GM18505 (cell line): ENCODE results near the gene DENND4B.
A peak's percentile ranks its signal among the peaks of the same experiment; 100 is the strongest.
"Not testable (repeated sequence)": the region's sequence is repeated elsewhere in the genome, so short reads cannot be mapped to it uniquely, and the experiment has no call there.

Experiments
- ATAC-seq: cut with Tn5 transposase; IDR thresholded peaks from one replicate; pipeline ENCODE4 v1.9.1; 2021; ENCODE audit not compliant: unreplicated experiment
- POLR2A ChIP-seq: IDR thresholded peaks from 4 replicates; pipeline ENCODE4 v1.6.1; 2011; ENCODE audit warnings: borderline replicate concordance; ENCODE audit not compliant: insufficient read depth, insufficient read length; ENCODE audit errors: extremely low read depth

DENND4B gene, protein sequence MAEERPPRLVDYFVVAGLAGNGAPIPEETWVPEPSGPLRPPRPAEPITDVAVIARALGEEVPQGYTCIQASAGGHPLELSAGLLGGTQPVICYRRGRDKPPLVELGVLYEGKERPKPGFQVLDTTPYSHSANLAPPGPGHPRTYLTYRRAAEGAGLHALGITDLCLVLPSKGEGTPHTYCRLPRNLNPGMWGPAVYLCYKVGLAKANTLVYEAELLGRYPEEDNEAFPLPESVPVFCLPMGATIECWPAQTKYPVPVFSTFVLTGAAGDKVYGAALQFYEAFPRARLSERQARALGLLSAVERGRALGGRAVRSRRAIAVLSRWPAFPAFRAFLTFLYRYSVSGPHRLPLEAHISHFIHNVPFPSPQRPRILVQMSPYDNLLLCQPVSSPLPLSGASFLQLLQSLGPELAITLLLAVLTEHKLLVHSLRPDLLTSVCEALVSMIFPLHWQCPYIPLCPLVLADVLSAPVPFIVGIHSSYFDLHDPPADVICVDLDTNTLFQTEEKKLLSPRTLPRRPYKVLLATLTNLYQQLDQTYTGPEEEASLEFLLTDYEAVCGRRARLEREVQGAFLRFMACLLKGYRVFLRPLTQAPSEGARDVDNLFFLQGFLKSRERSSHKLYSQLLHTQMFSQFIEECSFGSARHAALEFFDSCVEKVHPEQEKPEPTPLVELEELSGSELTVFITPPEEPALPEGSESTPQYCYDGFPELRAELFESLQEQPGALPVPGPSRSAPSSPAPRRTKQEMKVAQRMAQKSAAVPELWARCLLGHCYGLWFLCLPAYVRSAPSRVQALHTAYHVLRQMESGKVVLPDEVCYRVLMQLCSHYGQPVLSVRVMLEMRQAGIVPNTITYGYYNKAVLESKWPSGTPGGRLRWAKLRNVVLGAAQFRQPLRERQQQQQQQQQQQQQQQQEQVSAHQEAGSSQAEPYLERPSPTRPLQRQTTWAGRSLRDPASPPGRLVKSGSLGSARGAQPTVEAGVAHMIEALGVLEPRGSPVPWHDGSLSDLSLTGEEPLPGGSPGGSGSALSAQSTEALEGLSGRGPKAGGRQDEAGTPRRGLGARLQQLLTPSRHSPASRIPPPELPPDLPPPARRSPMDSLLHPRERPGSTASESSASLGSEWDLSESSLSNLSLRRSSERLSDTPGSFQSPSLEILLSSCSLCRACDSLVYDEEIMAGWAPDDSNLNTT (N-terminal part only)

DNA sequence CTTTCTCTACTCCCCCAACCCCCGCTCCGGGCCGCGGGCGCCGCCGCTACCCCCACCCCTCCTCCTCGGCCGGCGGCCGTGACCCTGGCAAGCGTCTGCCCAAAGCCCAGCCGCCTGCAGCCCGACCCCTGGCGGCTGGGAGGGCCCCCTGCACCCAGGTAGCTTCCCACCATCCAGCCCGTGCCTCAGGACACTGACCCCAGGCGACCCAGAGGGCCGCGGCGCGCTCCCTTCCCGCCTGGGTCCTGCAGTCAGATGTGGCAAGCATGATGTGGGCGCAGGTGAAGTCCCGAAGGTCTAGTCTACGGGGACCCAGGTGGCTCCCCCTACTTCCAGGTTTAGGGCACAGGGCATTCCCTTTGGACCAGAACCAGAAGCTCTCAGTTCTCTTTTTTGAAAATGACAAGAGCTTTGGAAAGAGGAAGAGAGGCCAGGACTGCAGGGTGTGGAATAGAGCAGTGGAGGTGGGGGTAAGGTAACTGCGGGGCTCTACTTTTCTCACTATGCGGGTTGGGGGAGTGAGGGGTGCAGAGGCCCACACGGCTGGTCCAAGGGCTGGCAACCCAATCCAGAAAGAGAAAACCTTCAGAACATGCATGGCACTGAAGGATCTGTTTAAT lies at the start of gene DENND4B:
Gene DENND4B, minus strand, starts transcription at position 97 of the 620 bp plus-strand sequence. CDS start 2,344 bp downstream, outside the sequence.
- peak; percentile 57 for ATAC-seq
- no peak for TF ChIP-seq POLR2A

DNA sequence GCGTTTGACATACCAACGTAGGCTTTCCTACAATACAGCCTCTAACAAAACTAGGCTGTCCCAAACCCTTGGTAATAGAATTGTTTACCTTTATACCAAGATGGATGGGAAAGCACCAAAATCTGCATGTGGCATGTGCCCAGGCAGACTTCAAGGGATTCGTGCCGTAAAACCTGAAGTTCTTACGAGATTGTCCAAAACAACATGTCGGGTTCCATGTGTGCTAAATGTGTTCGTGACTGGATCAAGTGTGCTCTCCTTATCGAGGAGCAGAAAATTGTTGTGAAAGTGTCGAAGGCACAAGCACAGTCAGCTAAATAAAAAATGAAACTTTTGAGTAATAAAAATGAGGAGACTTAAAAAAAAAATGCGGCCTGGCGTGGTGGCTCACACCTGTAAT lies 49.1 kb upstream of the DENND4B start:
- no peak for ATAC-seq
- no peak for TF ChIP-seq POLR2A

DNA sequence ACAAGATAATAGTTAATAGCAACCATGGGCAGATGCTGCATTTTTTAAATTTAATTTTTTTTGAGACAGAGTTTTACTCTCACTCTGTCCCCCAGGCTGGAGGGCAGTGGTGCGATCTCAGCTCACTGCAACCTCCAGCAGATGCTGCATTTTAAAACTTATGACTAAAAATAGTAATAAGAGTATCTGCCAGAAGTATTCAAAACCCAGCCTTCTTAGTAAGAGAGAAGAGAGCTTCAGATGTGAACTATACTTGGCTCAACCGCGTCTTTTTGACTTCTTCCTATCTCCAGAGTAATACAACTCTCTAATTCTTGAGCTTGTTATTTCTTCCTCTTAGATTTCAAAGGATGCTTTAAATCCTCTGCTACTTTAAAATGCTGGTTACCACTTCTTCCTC lies 48.7 kb upstream of the DENND4B start:
- ATAC-seq: no peak
- no peak for TF ChIP-seq POLR2A

DNA sequence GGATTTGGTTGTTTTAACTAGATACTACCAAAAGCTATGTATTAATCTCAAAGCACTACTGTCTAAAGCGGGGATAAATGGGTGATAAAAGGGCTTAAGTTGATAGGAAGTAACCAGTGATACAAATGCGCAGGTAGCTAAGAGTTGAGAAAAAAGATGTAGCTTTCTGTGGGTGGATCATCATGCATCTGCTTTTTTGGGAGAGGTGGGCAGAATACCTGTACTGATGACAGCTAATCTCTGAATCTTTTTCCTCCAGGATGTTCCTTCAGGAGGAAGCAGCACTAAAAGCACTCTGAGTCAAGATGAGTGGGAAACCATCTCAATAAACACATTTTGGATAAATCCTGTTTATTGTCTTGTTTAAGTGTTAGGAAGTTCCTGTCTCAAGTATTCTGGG lies 45.3 kb upstream of the DENND4B start:
- ATAC-seq: no peak

DNA sequence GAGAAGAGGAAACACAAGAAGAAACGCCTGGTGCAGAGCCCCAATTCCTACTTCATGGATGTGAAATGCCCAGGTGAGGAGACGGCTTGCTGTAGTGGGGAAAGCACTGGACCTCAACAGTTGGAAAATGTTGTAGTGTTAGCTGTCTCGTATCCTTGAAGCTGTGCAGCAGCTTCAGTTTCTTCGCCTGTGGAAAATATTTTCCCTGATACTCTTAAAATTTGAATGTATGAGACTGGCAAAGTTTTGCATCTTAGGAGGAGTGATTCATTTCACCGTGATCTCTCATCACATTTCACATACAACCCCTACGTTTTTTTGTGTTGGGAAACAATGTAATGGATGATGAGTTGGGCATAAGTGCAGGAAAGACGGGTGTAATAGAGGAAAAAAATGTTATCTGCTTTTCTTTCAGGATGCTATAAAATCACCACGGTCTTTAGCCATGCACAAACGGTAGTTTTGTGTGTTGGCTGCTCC lies 44.7 kb upstream of the DENND4B start:
- no peak for TF ChIP-seq POLR2A
- no peak for ATAC-seq

More for the DNA sequence above, 45.3 kb upstream of the DENND4B start:
- no peak for TF ChIP-seq POLR2A

DNA sequence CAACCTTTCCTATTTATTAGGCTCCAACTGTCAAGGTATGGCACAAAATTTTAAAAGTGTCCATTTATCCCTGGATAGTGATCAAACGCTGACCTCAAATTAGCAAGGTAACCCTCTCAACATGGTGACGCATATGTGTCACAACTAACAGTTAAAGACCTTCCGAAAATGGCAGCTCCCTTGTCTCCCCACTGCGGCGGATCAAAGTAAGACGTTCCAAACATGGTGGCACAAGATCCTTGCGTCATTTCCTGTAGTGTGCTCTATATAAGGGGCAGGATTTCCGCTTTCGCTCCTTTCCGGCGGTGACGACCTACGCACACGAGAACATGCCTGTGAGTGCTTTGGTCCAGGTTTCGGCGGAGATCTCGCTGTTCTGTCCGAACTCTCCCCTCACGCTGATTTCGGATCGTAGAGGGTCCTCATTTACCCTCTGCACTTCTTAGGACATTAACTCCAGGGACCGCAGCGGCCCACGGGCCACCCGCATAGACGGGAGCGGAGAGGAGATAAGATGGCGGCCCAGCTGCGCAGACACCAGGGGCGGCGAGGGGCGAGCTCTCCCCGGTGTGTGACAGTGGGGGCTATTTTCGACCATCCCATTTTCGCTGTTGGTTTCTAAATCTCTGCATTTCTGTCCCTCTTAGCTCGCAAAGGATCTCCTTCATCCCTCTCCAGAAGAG lies 44.1 kb upstream of the DENND4B start, which contains the start of gene RPS27:
Gene RPS27, plus strand, starts transcription at position 295 of the 683 bp plus-strand sequence. Its CDS starts 35 bp downstream, at position 330.
- TF ChIP-seq POLR2A: peak; percentile 100
- ATAC-seq: peak; percentile 67

DNA sequence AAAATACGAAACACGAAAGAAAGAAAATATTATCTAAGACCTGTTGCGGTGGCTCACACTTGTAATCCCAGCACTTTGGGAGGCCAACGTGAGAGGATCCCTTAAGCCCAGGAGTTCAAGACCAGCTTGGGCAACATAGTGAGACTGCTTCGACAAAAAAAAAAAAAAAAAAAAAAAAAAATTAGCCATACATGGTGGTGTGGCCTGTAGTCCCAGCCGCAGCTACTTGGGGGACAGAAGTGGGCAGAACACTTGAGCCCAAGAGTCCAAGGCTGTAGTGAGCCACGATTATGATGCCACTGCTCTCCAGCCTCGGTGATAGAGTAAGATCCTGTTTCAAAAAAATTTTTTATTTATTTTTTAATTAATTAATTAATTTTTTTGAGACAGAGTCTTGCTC lies 41.1 kb upstream of the DENND4B start:
- TF ChIP-seq POLR2A: no peak
- no peak for ATAC-seq

DNA sequence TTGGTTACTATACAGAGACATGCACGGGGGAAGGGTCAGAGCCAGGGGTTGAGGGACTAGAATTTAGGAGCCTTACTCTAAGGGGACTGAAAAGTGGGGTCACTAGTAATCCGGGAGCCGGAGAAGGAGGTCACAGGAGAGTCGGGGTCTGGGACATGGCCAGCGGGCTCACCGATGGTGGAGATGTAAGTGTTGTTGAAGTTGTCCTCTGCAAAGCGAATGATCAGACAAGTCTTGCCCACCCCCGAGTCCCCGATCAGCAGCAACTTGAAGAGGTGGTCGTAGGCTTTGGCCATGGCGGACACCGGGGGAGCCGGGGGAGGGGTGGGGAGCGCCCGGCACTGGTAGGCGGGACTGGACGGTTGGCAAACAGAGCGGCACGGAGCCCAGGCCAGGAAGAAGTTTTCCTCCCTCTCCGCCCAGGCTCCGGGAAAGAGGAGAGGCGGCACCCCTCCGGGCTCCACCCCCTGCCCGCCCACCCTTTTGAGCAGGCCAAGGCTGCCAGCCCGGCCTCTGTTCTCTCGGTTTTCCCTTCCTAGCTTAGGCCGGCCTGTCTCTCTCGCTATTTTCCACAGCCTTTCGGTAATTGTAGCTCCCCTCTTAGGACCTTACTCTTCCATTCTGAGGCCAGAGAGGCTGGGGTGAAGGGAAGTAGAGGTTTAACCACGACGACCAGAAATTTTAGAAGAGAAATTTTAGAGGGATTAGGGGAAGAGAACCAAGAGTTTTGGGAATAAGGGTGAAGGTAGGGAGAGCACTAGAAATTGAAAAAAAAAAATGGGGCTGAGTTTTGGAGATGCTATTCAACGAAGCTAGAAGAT lies 39.6 kb upstream of the DENND4B start, which contains the start of gene RAB13:
Gene RAB13, minus strand, starts transcription at position 399 of the 821 bp plus-strand sequence. Its CDS starts 103 bp downstream, at position 296.
- TF ChIP-seq POLR2A: no peak

DNA sequence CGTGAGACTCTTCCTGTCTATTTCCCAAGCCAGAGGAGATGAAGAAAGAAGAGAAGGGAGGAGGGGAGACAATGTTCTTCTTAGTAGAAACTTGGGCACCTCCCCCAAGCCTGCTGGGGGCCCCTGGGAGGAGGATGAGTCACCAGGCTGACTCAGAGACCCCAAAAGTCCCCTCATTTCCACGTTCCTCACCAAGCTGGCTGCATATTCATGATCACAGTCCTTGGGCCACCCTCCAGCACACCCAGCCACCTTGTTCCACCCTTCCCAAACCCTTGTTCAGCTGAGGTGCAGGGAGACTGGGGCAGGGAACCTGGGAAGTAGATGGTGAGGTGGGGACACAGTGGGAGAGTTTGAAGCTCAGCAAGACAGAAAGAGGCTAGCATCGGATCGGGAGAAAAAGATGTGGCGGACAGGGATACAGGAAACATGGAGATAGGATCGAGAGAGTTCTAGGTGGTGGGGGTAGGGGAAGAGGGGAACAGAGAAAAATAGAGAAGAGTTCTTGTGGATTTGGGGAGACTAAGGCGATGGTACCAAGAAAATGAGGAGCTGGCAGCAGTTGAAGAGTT lies 38.9 kb upstream of the DENND4B start:
- no peak for ATAC-seq
- no peak for TF ChIP-seq POLR2A

More for the DNA sequence above, 39.6 kb upstream of the DENND4B start, which contains the start of gene RAB13:
- ATAC-seq: no peak

DNA sequence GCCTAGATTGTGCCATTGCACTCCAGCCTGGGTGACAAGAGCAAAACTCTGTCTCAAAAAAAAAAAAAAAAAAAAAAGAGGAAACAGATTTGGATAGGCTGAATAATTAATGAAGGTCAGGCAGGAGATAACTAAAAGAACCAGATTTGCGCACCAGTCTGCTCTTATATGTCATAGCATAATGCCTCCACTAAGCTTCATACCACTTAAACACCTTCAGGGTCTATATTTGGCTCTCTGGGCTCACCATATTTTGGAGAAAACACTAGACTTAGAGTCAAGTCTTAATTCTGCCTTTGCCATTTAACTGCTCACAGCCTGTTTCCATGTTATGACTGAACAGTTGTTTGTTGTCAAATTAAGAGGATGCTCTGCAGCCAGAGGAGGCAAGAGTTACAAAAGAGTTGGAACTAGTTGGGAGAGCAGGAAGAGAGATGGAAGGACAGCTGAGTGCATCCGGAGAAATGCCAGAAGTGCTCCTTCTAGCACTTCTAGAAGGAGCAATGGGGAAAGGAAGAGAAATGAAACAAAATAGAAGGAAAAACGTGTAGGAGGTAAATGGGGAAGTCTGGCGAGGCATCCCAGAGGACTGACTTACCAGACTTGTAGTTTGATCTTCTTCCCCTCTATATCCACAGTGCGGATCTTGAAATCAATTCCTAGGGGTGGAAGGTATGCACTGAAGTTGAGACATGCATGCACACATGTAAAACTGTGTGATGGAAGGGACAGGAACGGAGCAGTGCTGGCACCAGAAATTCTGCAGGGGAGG lies 37.8 kb upstream of the DENND4B start:
- no peak for TF ChIP-seq POLR2A
- ATAC-seq: no peak

DNA sequence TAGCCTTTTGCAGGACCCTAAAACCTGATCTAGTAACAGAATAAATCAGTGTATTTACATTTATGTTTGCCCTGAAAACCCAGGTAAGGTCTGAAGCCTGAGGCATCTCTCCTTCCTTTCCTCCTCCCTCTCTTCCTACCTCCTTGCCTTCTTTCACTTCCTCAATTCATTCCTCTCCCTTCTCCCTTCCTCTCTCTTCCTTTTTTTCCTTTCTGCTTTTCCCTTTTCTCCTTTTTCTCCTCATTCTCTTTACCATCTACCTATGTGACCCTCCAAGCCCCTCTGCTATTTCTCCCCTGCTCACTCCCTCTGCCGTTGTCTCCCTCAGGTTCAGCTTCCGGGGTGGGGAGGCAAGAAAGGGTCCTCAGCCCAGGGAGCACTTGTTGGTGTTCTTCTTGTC lies 35.2 kb upstream of the DENND4B start:
- not testable (repeated sequence) for ATAC-seq

DNA sequence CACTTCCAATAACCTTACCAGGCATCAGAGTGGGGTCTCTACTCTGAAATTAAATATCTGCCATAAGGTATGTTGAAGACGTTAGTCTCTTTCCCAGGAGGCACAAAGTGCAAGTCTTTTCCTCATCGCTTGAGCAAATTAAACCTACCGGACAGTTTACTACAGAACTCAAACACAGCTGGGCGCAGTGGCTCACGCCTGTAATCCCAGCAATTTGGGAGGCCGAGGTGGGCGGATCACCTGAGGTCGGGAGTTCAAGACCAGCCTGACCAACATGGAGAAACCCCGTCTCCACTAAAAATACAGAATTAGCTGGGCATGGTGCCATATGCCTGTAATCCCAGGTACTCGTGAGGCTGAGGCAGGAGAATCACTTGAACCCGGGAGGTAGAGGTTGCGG lies 32.6 kb upstream of the DENND4B start:
- not testable (repeated sequence) for ATAC-seq
